ENCODE results near the gene MAPK8IP3.

Gene MAPK8IP3

DNA sequence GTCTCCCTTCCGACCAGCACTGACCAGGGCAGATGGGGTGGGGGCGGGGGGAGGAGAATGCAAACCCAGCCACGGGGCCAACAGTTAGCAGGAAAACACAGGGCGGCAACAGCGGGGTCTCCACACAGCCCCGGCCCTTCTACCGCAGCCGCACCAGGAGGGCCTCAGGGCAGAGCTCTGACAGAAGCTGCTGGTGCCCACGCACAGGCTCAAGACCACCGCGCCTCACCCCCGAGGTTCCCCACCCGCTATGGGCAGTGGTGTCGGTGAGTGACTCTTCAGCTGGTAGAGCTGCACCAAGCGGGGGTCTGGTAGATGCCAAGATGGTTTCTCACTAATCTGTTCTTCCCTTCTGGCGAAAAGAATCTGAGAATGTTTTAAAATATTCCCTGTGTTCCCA, 104.5 kb downstream of the MAPK8IP3 start:
- TF ChIP-seq, protein P1, sequence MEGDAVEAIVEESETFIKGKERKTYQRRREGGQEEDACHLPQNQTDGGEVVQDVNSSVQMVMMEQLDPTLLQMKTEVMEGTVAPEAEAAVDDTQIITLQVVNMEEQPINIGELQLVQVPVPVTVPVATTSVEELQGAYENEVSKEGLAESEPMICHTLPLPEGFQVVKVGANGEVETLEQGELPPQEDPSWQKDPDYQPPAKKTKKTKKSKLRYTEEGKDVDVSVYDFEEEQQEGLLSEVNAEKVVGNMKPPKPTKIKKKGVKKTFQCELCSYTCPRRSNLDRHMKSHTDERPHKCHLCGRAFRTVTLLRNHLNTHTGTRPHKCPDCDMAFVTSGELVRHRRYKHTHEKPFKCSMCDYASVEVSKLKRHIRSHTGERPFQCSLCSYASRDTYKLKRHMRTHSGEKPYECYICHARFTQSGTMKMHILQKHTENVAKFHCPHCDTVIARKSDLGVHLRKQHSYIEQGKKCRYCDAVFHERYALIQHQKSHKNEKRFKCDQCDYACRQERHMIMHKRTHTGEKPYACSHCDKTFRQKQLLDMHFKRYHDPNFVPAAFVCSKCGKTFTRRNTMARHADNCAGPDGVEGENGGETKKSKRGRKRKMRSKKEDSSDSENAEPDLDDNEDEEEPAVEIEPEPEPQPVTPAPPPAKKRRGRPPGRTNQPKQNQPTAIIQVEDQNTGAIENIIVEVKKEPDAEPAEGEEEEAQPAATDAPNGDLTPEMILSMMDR (IDR thresholded peaks at IDR 0.05; ENCODE audit: low read depth, low read length, missing control alignments) = no peak
- in situ Hi-C loops (cut with HindIII; ENCODE audit: low sequenced_read_pairs) = no loop called here
- DNase-seq (ENCODE audit: low read depth) = no peak
- H3K4me3 ChIP-seq (ENCODE audit: low read depth, low read length) = no peak overlapping the region

- peak; percentile 16 for DNase-seq (ENCODE audit: low read depth)
- no peak overlapping the region for H3K4me3 ChIP-seq (ENCODE audit: low read depth, low read length)
- in situ Hi-C loops (cut with HindIII; ENCODE audit: low sequenced_read_pairs) = no loop called here
- TF ChIP-seq, protein P1 (IDR thresholded peaks at IDR 0.05; ENCODE audit: low read depth, low read length, missing control alignments) = peak; percentile 50
Observed at GRCh38 chr16:1812732-1813163, 106.8 kb downstream of the MAPK8IP3 start.

DNA sequence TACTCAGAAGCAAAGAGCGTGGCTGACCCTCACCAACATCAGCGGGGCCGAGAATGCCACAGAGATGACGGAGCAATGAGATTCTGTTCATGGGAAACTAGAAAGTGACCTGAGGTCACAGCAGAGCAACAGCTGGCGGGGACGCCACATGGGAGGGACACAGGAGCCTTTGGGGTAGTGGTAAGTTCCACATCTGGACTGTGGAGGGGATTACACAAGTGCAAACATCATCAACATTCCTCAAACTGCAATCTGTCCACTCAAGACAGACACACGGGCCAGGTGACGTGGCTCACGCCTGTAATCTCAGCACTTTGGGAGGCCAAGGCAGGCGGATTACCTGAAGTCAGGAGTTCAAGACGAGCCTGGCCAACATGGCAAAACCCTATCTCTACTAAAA, 109.5 kb downstream of the MAPK8IP3 start:
- no peak for DNase-seq (ENCODE audit: low read depth)
- H3K4me3 ChIP-seq (ENCODE audit: low read depth, low read length) = no peak overlapping the region
- in situ Hi-C loops (cut with HindIII; ENCODE audit: low sequenced_read_pairs) = no loop called here
- TF ChIP-seq, protein P1 (IDR thresholded peaks at IDR 0.05; ENCODE audit: low read depth, low read length, missing control alignments) = no peak

- DNase-seq (ENCODE audit: low read depth) = no peak
- in situ Hi-C loops (cut with HindIII; ENCODE audit: low sequenced_read_pairs) = no loop called here
- no peak overlapping the region for H3K4me3 ChIP-seq (ENCODE audit: low read depth, low read length)
- TF ChIP-seq, protein P1 (IDR thresholded peaks at IDR 0.05; ENCODE audit: low read depth, low read length, missing control alignments) = no peak
Observed at GRCh38 chr16:1816396-1817275, 110.6 kb downstream of the MAPK8IP3 start.

DNA sequence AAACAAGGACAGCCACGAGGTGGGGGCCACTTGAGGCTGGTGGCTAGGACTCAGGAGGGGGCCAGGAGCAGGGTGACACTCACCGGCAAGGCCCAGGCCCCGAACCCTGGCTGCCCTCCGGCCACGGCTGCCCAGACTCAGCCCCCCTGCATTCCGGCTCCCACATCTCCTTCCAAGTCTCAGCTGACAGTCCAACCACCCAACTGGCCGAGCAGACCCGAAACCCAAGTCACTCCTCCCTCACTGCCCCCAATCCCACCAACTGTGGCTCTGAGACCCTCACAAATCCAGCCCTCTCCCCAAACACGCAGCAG, 111.2 kb downstream of the MAPK8IP3 start:
- in situ Hi-C loops (cut with HindIII; ENCODE audit: low sequenced_read_pairs) = no loop called here
- H3K4me3 ChIP-seq (ENCODE audit: low read depth, low read length) = no peak overlapping the region
- TF ChIP-seq, protein P1 (IDR thresholded peaks at IDR 0.05; ENCODE audit: low read depth, low read length, missing control alignments) = no peak
- no peak for DNase-seq (ENCODE audit: low read depth)

GRCh38 chr16:1817716-1818115, 111.7 kb downstream of the MAPK8IP3 start:
- in situ Hi-C loops (cut with HindIII; ENCODE audit: low sequenced_read_pairs) = no loop called here
- no peak overlapping the region for H3K4me3 ChIP-seq (ENCODE audit: low read depth, low read length)
- DNase-seq (ENCODE audit: low read depth) = no peak
- TF ChIP-seq, protein P1 (IDR thresholded peaks at IDR 0.05; ENCODE audit: low read depth, low read length, missing control alignments) = no peak
